Upper lobe of left lung (tissue), 4 donors: ENCODE measurements around the gene ANKRD52.

Experiments used
- EP300 ChIP-seq, 4 donors: sonication (generic); formaldehyde crosslinking; IDR thresholded peaks; one replicate each; pipeline ENCODE4 v1.5.1; 2017; ENCODE audit warnings: antibody characterized with exemption in 4 of 4, control low read depth in 2 of 4
- POLR2A ChIP-seq, 4 donors: fragments of 450-650 bp; IDR thresholded peaks; one replicate each; pipeline ENCODE4 v1.5.1; 2016 to 2017; ENCODE audit warnings: antibody characterized with exemption in 4 of 4, mild to moderate bottlenecking in 2 of 4
- POLR2AphosphoS5 ChIP-seq, 2 donors: sonication (generic); formaldehyde crosslinking; IDR thresholded peaks; one replicate each; pipeline ENCODE4 v1.5.1; 2017; ENCODE audit warnings: antibody characterized with exemption in 2 of 2
- TF ChIP-seq, protein P1 (sequence below), 6 experiments: fragments of 450-650 bp in 4 of 6; fragments of 200-600 bp in 2 of 6; sonication (generic) in 2 of 6; IDR thresholded peaks; one replicate each; pipeline ENCODE4 v1.5.1; 2016 to 2019; ENCODE audit warnings: antibody characterized with exemption in 6 of 6

DNA sequence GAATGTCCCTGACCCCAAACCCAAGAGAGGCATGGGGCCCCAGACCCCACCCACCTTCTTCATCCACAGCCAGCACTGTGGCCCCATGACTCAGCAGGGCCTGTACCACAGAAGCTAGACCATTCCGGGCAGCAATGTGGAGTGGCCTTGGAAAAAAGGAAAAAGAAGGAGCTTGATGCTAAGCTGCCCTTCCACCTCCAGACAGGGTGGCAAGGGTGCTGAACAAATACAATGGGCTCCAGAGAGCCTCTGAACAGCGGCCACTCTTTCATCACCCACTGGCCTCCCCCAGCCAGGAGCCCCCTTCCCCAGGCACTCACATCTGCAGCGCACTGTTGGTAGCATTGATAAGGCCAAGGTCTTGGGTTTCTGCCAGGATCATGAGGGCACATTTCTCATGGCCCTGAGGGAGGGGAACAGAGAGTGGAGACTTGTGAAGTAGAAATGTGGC is 14.4 kb downstream of the ANKRD52 start:
- TF ChIP-seq, protein P1, sequence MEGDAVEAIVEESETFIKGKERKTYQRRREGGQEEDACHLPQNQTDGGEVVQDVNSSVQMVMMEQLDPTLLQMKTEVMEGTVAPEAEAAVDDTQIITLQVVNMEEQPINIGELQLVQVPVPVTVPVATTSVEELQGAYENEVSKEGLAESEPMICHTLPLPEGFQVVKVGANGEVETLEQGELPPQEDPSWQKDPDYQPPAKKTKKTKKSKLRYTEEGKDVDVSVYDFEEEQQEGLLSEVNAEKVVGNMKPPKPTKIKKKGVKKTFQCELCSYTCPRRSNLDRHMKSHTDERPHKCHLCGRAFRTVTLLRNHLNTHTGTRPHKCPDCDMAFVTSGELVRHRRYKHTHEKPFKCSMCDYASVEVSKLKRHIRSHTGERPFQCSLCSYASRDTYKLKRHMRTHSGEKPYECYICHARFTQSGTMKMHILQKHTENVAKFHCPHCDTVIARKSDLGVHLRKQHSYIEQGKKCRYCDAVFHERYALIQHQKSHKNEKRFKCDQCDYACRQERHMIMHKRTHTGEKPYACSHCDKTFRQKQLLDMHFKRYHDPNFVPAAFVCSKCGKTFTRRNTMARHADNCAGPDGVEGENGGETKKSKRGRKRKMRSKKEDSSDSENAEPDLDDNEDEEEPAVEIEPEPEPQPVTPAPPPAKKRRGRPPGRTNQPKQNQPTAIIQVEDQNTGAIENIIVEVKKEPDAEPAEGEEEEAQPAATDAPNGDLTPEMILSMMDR (IDR thresholded peaks at IDR 0.05) = no peak
- no peak for TF ChIP-seq EP300 (IDR thresholded peaks at IDR 0.05)
- no peak for TF ChIP-seq POLR2A (IDR thresholded peaks at IDR 0.05)
- no peak for TF ChIP-seq POLR2AphosphoS5 (IDR thresholded peaks at IDR 0.05)
